Measurements from ENCODE around the gene CRACDL. TPM values are rescaled to one million over a fixed set of nuclear protein-coding genes. Genes with fewer than 3 reads are reported as not detected.

Gene CRACDL
- total RNA-seq, 2 experiments from 2014 or later: 0.59 TPM; not detected in 1

DNA sequence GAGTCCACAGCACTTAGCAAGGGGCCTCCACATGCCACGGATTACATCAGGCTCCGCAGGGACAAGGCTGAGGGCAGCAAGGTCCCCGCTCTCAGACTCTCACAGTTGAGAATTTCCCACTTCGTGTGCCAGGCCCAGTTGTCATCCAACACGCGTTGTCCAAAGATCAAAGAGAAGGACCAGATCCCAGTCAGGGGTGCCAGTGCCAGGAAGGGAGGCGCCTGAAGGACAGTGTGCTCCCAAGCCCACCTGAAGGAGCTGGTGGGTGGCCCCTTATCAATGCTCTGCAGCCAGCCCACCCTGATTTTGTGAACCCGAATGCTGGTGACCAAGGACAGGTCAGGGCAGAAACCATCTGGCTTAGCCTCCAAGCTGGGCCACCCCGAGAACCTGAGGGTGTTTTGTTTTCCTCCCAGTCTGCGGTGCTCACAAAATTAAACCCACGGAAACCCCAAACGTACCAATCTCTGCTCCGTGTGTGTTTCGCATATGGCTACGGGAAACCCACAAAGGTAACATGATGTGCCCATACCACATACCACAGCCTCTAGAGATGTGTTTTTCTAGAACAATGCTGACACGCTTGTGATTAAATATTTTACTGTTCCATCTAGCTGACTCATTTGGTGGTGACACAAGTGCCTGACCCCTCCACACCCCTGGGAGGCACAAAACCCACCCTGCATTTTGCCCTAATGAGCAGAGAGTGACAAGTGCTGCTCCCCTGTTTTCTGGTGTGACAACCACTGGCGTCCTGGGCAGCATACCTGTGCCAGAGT is 24.5 kb downstream of the CRACDL start:
- Mint-ChIP-seq H3K9me3 (ENCODE audit: low read depth) (no peaks in the 10 kb centered on the region), H3K27me3 (peaks cover 11% of the 10 kb centered on the region), H3K4me1 (peaks cover 15% of the 10 kb centered on the region), H3K27ac (no peak overlapping the region), H3K36me3 (ENCODE audit: low read depth) (no peaks in the 10 kb centered on the region), H3K4me3 (no peak overlapping the region)
- CTCF ChIA-PET: no interaction called here
- ATAC-seq (peak; percentile 42), DNase-seq (peak; percentile 18)
- POLR2A ChIA-PET: interaction anchor here (0.6 kb wide), 1 partner anchor 426 kb away, joined by 3 read pairs; no protein-coding TSS in a partner anchor
- intact Hi-C loops (cut with DNase I, micrococcal nuclease): no loop called here

GRCh38 chr2:98911126-98911375 is 25.0 kb downstream of the CRACDL start:
- intact Hi-C loops (cut with DNase I, micrococcal nuclease): no loop called here
- H3K4me1 Mint-ChIP-seq: peaks cover 15% of the 10 kb centered on the region
- peaks cover 11% of the 10 kb centered on the region for H3K27me3 Mint-ChIP-seq
- H3K9me3 Mint-ChIP-seq (ENCODE audit: low read depth): no peaks in the 10 kb centered on the region
- no peak overlapping the region for H3K27ac Mint-ChIP-seq
- no peak overlapping the region for H3K4me3 Mint-ChIP-seq
- ChIA-PET CTCF (no interaction called here), POLR2A (no interaction called here)
- DNase-seq (no peak), ATAC-seq (no peak)
- H3K36me3 Mint-ChIP-seq (ENCODE audit: low read depth): no peaks in the 10 kb centered on the region

GRCh38 chr2:98910349-98911125 is 25.5 kb downstream of the CRACDL start:
- intact Hi-C loops (cut with DNase I, micrococcal nuclease): no loop called here
- Mint-ChIP-seq H3K27ac (no peak overlapping the region), H3K27me3 (peaks cover 11% of the 10 kb centered on the region), H3K9me3 (ENCODE audit: low read depth) (no peaks in the 10 kb centered on the region), H3K4me1 (peaks cover 15% of the 10 kb centered on the region), H3K36me3 (ENCODE audit: low read depth) (no peaks in the 10 kb centered on the region), H3K4me3 (no peak overlapping the region)
- ChIA-PET POLR2A (interaction anchor here (0.6 kb wide), 1 partner anchor 61 kb away, joined by 4 read pairs; no protein-coding TSS in a partner anchor), CTCF (no interaction called here)
- DNase-seq (no peak), ATAC-seq (no peak)

DNA sequence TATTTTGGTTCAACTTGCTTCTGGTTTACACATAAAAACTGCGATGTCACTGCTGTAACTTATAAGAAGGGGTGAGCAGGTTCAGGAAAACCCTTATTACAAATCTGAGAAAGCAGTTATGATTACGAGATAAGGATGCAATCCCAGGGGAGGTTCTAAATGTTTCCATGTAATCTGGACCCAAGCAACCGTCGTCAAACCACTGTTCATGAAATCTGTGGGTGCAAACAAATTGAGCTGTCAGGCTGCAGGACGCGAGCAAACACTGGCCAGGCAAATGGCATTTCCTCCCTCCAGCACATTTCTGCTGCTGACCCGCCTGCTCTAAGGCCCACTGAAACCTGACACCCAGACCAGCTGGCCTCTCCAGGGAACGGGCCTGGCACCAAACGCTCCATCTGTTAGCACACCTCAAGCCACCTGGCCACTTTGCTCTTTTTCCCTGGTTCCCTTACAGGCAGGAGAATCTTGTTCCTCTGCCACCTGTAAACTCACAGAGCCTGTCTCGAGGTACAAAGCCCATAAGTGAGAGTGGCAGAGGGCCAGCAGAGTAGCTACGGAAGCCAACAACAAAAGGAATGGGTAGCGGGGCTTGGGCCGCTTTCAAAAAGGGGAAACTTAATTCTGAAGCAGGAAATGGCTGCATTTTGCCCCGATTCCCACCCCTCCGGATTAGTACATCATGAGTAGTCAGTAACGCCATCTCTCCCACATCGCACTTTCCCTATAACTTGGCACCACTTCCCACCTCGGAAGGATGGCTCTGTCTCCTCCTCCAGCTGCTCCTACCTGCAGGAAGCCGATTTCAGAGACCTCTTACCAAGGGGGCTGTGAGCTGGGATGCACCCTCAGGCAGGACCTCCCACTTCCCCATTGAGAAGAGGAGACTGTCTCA is 26.5 kb downstream of the CRACDL start:
- no peaks in the 10 kb centered on the region for H3K36me3 Mint-ChIP-seq (ENCODE audit: low read depth)
- intact Hi-C loops (cut with DNase I, micrococcal nuclease): no loop called here
- ChIA-PET CTCF (interaction anchor here (0.6 kb wide), 1 partner anchor 19 kb away, joined by 3 read pairs; no protein-coding TSS in a partner anchor), POLR2A (no interaction called here)
- no peak overlapping the region for H3K4me3 Mint-ChIP-seq
- no peak overlapping the region for H3K27ac Mint-ChIP-seq
- H3K9me3 Mint-ChIP-seq (ENCODE audit: low read depth): no peaks in the 10 kb centered on the region
- H3K27me3 Mint-ChIP-seq: peaks cover 8% of the 10 kb centered on the region
- ATAC-seq (no peak), DNase-seq (no peak)
- peaks cover 15% of the 10 kb centered on the region for H3K4me1 Mint-ChIP-seq

DNA sequence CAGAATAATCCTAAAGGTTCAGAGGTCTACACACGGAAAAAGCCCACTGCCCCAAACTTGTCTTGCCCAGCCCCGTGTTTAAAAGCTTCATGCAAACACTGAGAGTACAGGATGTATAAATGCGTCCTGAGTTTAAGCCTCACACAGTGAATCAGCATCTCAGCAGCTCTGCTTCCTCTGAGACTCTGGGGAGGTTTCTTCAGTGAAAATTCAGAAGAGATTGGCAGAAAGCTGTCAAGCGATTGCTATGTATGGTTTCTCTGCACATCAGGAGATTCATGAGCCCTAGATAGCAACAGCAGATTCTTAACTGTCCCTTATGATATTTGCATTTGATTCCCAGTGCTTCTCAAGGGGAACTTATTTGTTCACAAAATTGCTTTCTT is 27.1 kb downstream of the CRACDL start:
- Mint-ChIP-seq H3K4me1 (peaks cover 15% of the 10 kb centered on the region), H3K9me3 (ENCODE audit: low read depth) (no peaks in the 10 kb centered on the region), H3K27me3 (peaks cover 8% of the 10 kb centered on the region), H3K4me3 (no peak overlapping the region), H3K27ac (no peak overlapping the region), H3K36me3 (ENCODE audit: low read depth) (no peaks in the 10 kb centered on the region)
- CTCF ChIA-PET: interaction anchor here (0.6 kb wide), 1 partner anchor 20 kb away, joined by 3 read pairs; no protein-coding TSS in a partner anchor
- POLR2A ChIA-PET: no interaction called here
- intact Hi-C loops (cut with DNase I, micrococcal nuclease): no loop called here
- DNase-seq (no peak), ATAC-seq (peak; percentile 39)

DNA sequence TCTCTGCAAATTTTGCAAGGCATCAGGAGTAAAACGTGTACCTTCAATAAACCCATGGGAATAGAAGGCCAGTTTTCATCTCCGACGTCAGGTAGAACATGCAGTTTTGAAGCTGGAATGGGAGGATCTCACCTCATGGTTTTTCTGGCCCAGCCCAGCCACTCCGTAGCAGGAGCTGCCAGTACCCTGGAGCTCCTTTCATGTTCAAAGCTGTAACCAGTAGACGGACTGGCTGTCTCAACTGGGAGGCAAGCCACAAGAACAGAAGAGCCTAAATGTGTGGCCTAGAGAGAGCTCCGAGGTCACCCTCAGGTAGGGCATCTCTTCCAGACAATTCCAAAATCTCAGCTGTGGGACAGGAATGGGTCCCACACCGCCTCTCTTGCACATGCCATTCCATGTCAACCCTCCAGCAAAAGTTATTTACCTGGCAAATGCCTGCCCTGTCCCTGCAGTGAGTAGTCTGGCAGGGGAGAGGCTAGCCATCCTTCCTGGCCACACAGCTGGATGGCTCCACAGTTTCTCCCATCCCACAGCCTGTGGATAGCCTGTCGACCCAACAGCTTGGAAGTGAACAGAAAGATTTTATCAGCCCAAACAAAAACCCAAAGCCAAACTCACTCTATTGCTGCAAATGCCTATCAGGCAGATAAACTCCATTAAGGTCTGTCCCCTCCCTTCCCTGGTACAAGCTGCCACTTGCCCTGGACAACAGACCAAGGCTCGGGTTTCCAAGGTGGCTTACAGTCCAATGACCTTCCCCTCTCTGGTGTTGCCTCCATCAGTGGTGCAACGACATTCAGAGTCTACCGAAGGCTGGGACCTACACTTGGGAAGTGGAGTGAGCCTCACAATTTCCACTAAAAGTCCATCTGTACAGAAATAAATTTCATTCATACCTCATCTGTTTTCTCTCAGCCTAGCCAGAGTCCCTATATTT is 27.8 kb downstream of the CRACDL start:
- intact Hi-C loops (cut with DNase I, micrococcal nuclease): no loop called here
- ChIA-PET CTCF (interaction anchor here (0.6 kb wide), 3 partner anchors 20 to 1821 kb away, joined by 3 to 4 read pairs (median 3); no protein-coding TSS in a partner anchor), POLR2A (no interaction called here)
- H3K36me3 Mint-ChIP-seq (ENCODE audit: low read depth): no peaks in the 10 kb centered on the region
- no peak overlapping the region for H3K4me3 Mint-ChIP-seq
- no peak overlapping the region for H3K27ac Mint-ChIP-seq
- H3K9me3 Mint-ChIP-seq (ENCODE audit: low read depth): no peaks in the 10 kb centered on the region
- no peak for DNase-seq
- H3K4me1 Mint-ChIP-seq: peaks cover 15% of the 10 kb centered on the region
- no peak for ATAC-seq
- H3K27me3 Mint-ChIP-seq: peaks cover 8% of the 10 kb centered on the region

- Mint-ChIP-seq H3K4me3 (no peak overlapping the region), H3K36me3 (ENCODE audit: low read depth) (no peaks in the 10 kb centered on the region), H3K27me3 (peaks cover 5% of the 10 kb centered on the region), H3K4me1 (peaks cover 15% of the 10 kb centered on the region), H3K27ac (no peak overlapping the region), H3K9me3 (ENCODE audit: low read depth) (no peaks in the 10 kb centered on the region)
- ChIA-PET CTCF (no interaction called here), POLR2A (no interaction called here)
- intact Hi-C loops (cut with DNase I, micrococcal nuclease): no loop called here
- DNase-seq: no peak
- no peak for ATAC-seq
Observed at GRCh38 chr2:98907385-98907784, 28.6 kb downstream of the CRACDL start.

DNA sequence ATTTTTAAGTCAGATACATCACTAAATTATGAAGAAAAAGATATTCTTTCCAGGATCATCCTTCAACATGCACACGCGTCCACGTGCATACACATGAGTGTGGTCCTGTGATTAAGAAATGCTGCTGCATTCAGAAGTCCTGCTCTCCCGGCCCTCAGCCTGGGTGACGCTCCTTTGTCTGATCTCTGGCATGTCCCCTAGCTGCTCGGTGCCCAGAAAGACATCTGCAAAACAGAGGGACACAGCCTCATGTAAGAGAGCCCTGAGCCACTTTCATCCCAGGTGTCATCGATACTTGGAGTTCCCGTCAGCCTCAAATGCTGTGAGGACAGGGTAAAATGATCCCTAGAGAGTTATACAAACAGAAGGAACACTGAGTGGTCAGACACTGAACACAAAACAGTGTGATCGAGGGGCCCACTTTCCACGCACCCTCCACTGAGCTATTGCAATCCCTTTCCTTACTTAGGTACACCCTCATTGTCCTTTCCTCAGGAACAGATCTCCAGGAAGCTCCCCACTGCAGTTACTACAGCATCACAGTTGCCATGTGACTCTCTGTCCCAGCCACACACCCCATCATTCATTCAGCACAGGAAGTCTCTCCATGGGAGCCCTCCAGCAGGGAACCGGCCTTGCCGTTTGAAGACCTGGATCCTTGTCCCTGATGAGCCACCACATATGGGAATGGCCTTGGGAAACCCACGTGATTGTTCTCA is 32.1 kb downstream of the CRACDL start:
- CTCF ChIA-PET: no interaction called here
- POLR2A ChIA-PET: no interaction called here
- H3K4me1 Mint-ChIP-seq: peaks cover 4% of the 10 kb centered on the region
- no peaks in the 10 kb centered on the region for H3K36me3 Mint-ChIP-seq (ENCODE audit: low read depth)
- H3K4me3 Mint-ChIP-seq: no peak overlapping the region
- DNase-seq: no peak
- ATAC-seq: no peak
- H3K27me3 Mint-ChIP-seq: peaks cover 3% of the 10 kb centered on the region
- no peaks in the 10 kb centered on the region for H3K9me3 Mint-ChIP-seq (ENCODE audit: low read depth)
- intact Hi-C loops (cut with DNase I, micrococcal nuclease): no loop called here
- H3K27ac Mint-ChIP-seq: no peak overlapping the region

GRCh38 chr2:98903064-98903355 is 33.0 kb downstream of the CRACDL start:
- ChIA-PET POLR2A (no interaction called here), CTCF (no interaction called here)
- ATAC-seq: no peak
- Mint-ChIP-seq H3K4me3 (no peak overlapping the region), H3K4me1 (no peaks in the 10 kb centered on the region), H3K9me3 (ENCODE audit: low read depth) (no peaks in the 10 kb centered on the region), H3K27me3 (peaks cover 3% of the 10 kb centered on the region), H3K36me3 (ENCODE audit: low read depth) (no peaks in the 10 kb centered on the region), H3K27ac (no peak overlapping the region)
- intact Hi-C loops (cut with DNase I, micrococcal nuclease): no loop called here
- DNase-seq: no peak

DNA sequence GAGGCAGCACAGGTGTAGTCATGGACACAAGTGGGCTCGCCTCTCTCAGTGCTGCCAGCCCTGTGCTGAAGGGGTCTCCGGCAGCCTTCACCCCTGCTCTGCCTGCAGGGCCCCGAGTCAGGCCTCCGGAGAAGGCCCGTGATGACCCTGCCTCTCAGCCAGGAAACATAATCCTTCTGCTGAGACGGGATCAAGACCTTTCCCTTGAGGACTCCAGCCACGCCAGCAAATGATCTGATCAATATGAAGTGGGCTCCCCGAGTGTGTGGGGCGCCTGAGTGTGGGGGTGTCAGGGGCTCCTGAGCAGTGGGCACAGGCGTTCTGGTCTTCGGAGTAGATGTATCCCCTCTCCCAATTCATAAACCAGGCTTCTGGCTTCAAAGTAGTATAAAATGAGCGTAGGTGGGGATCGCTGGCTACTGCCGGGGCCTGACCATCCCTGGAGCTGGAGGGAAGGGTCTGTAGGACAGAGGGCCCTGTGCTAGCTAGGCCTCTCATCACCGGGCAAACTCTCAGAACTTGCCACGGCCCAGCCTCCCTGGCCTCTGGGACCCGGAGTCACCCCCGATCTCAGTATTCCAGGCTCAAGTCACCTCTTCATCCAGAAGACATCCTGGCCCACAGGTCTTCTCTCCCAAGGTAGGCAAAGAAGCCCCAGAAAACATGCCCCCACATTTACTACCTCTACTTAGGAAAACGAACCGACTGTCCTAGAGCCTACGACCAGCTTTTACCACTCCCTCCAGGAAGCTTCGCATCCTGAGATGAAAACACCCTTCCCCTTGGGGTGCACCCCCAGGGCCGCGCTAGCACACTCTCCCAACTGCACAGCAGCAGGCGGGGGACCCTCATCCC is 33.6 kb downstream of the CRACDL start:
- Mint-ChIP-seq H3K4me1 (no peaks in the 10 kb centered on the region), H3K4me3 (no peak overlapping the region), H3K27me3 (peaks cover 1% of the 10 kb centered on the region), H3K36me3 (ENCODE audit: low read depth) (no peaks in the 10 kb centered on the region), H3K27ac (no peak overlapping the region), H3K9me3 (ENCODE audit: low read depth) (no peaks in the 10 kb centered on the region)
- intact Hi-C loops (cut with DNase I, micrococcal nuclease): no loop called here
- DNase-seq (no peak), ATAC-seq (no peak)
- CTCF ChIA-PET: no interaction called here
- POLR2A ChIA-PET: interaction anchor here (0.6 kb wide), 1 partner anchor 307 kb away, joined by 3 read pairs; no protein-coding TSS in a partner anchor

Measured in activated CD4-positive, alpha-beta T cell treated with anti-CD3 and anti-CD28 coated beads for 36 hours (primary cell).